ENCODE measurements around the gene SERF2.
A peak's percentile ranks its signal among the peaks of the same experiment; 100 is the strongest.

SERF2 gene

GRCh38 chr15:43772624-43773023 is 19.5 kb upstream of the SERF2 start:
- H3K4me1 ChIP-seq (ENCODE audit: control insufficient read depth in 1 of 2, insufficient read depth in 1 of 2, low read depth in 1 of 2, low read length in 1 of 2) = peaks cover 10 to 16% of the 10 kb centered on the region in 2 experiments
- no peaks in the 10 kb centered on the region for H3K27me3 ChIP-seq
- no peak overlapping the region for H3K27ac ChIP-seq
- TF ChIP-seq, protein P1, sequence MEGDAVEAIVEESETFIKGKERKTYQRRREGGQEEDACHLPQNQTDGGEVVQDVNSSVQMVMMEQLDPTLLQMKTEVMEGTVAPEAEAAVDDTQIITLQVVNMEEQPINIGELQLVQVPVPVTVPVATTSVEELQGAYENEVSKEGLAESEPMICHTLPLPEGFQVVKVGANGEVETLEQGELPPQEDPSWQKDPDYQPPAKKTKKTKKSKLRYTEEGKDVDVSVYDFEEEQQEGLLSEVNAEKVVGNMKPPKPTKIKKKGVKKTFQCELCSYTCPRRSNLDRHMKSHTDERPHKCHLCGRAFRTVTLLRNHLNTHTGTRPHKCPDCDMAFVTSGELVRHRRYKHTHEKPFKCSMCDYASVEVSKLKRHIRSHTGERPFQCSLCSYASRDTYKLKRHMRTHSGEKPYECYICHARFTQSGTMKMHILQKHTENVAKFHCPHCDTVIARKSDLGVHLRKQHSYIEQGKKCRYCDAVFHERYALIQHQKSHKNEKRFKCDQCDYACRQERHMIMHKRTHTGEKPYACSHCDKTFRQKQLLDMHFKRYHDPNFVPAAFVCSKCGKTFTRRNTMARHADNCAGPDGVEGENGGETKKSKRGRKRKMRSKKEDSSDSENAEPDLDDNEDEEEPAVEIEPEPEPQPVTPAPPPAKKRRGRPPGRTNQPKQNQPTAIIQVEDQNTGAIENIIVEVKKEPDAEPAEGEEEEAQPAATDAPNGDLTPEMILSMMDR (IDR thresholded peaks at IDR 0.05) = no peak
- no peaks in the 10 kb centered on the region for H3K9me3 ChIP-seq
- no peak overlapping the region for H3K4me3 ChIP-seq (ENCODE audit: low read depth in 1 of 2, low read length in 1 of 2)
- H3K36me3 ChIP-seq = peaks cover 50% of the 10 kb centered on the region

DNA sequence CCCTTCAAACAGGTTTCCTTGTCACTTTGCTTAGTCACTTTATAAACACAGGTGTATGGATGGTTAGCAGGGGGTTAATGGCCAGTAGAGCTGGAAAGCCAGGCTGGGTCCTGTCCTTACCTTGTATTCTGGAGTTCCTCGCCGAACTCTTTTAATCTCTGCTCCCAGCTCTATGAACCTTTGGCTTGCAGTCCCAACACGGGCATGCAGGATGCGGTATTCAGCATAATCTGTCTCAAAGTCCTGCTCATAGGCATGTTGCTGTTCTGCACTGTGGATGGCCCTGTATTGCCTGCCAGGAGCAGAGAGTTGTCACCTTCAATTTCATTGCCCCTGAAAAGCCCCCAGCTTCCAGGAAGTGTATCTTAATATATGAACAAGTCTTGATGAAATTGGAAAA is 18.1 kb upstream of the SERF2 start:
- H3K27ac ChIP-seq = no peak overlapping the region
- H3K4me3 ChIP-seq (ENCODE audit: low read depth in 1 of 2, low read length in 1 of 2) = no peak overlapping the region
- no peaks in the 10 kb centered on the region for H3K27me3 ChIP-seq
- H3K36me3 ChIP-seq = peaks cover 36% of the 10 kb centered on the region
- TF ChIP-seq, protein P1 (IDR thresholded peaks at IDR 0.05) = no peak
- H3K4me1 ChIP-seq (ENCODE audit: control insufficient read depth in 1 of 2, insufficient read depth in 1 of 2, low read depth in 1 of 2, low read length in 1 of 2) = peaks cover 16 to 23% of the 10 kb centered on the region in 2 experiments
- H3K9me3 ChIP-seq = no peaks in the 10 kb centered on the region

GRCh38 chr15:43775411-43775965 is 16.6 kb upstream of the SERF2 start:
- Histone ChIP-seq H3K9me3 (no peaks in the 10 kb centered on the region), H3K4me1 (ENCODE audit: control insufficient read depth in 1 of 2, insufficient read depth in 1 of 2, low read depth in 1 of 2, low read length in 1 of 2) (peaks cover 16 to 23% of the 10 kb centered on the region in 2 experiments), H3K27ac (no peak overlapping the region), H3K36me3 (peaks cover 29% of the 10 kb centered on the region), H3K4me3 (ENCODE audit: low read depth in 1 of 2, low read length in 1 of 2) (no peak overlapping the region), H3K27me3 (no peaks in the 10 kb centered on the region)
- TF ChIP-seq, protein P1 (IDR thresholded peaks at IDR 0.05) = no peak

DNA sequence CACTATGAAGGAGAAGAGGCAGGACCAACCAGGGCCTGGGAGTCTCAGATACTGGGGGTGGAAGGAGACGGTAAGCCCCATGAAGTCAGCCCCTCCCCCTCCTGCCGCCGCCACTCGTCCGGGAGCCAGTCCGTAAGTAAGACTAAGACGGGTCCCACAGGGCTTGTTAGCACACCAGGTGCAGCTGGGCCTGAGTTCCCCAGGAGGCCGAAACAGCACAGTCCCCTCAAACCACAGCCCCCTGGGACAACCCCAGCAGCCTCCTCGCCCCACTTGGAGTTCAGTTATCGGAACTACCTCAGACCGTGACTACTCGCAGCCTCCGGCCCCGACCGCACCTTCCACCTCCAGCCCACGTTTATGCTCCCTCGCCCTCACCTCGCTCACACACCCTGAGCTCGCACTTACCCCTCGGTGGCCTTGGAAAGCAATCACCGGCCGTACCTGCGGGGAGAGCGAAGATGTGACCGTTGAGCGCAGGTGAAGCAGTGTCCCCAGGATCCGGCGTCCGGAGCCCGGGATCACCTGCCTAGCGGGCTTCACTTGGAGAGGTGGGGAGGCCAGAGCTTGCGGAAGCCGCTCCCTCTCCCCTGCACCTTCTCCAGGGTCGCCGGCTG is 15.9 kb upstream of the SERF2 start:
- Histone ChIP-seq H3K27ac (peak overlapping the region; percentile 79), H3K36me3 (peaks cover 22% of the 10 kb centered on the region), H3K4me3 (ENCODE audit: low read depth in 1 of 2, low read length in 1 of 2) (peak overlapping the region; percentile 76 to 93), H3K4me1 (ENCODE audit: control insufficient read depth in 1 of 2, insufficient read depth in 1 of 2, low read depth in 1 of 2, low read length in 1 of 2) (peaks cover 16 to 23% of the 10 kb centered on the region in 2 experiments), H3K27me3 (no peaks in the 10 kb centered on the region), H3K9me3 (no peaks in the 10 kb centered on the region)
- TF ChIP-seq, protein P1 (IDR thresholded peaks at IDR 0.05) = no peak

- TF ChIP-seq, protein P1 (IDR thresholded peaks at IDR 0.05) = peak; percentile 11
- H3K4me1 ChIP-seq (ENCODE audit: control insufficient read depth in 1 of 2, insufficient read depth in 1 of 2, low read depth in 1 of 2, low read length in 1 of 2) = peaks cover 16 to 23% of the 10 kb centered on the region in 2 experiments
- peaks cover 16% of the 10 kb centered on the region for H3K36me3 ChIP-seq
- no peaks in the 10 kb centered on the region for H3K27me3 ChIP-seq
- H3K9me3 ChIP-seq = no peaks in the 10 kb centered on the region
- H3K4me3 ChIP-seq (ENCODE audit: low read depth in 1 of 2, low read length in 1 of 2) = peak within 1 kb of the TSS; percentile 76 to 93
- peak within 1 kb of the TSS; percentile 79 for H3K27ac ChIP-seq
Measured at GRCh38 chr15:43776718-43777266, 15.3 kb upstream of the SERF2 start, which contains the start of gene ELL3. Gene ELL3 (minus strand): TSS chr15:43776966. CDS start chr15:43776901, 65 bp downstream.
